ENCODE results near the gene RASSF7.

The RASSF7 gene

DNA sequence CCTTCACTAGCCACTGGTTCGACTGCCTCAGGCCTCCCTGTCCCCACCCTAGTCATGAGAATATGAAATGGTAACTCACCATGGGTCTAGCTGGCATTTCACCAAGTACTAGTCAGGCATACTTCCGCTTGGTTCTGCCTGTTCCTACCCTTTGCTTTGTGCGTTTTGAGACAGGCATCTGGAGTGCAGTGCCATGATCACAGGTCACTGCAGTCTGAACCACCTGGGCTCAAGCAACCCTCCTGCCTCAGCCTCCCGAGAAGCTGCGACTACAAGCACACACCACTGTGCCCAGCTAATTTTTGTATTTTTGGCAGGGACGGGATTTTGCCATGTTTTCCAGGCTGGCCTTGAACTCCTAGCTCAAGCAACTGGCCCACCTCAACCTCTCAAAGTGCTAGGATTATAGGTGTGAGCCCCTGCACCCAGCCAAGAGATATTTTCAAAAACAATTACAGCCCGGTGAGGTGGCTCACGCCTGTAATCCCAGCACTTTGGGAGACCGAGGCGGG lies 39.5 kb upstream of the RASSF7 start:
- no peak for DNase-seq (ENCODE audit: insufficient read length, low spot score)
- no peak for TF ChIP-seq POLR2AphosphoS5 (IDR thresholded peaks at IDR 0.05; ENCODE audit: low read depth, low read length)
- no peak for FAIRE-seq

DNA sequence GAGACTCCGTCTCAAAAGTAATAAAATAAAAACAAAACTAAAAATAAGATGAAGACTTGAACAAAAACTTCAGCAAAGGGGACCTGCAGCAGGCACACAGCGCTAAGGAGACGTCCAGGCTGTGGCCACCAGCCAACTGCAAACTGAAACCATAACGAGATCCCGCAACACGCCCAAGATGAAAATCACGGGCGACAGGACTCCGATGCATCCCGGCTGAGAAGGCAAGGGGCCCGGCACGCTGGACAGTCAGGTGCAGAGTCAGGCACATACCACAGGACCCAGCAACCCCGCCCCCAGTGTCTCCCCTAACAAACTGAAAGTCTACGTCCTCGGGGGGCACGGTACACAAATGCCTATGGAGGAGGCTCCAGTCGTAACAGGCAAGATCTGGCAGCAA lies 34.6 kb upstream of the RASSF7 start:
- TF ChIP-seq TAF1 (IDR thresholded peaks at IDR 0.05; ENCODE audit: low read depth, low read length) (no peak), POLR2AphosphoS5 (IDR thresholded peaks at IDR 0.05; ENCODE audit: low read depth, low read length) (no peak), SPI1 (IDR thresholded peaks at IDR 0.05; ENCODE audit: low read depth, low read length) (no peak), POU2F2 (IDR thresholded peaks at IDR 0.05; ENCODE audit: low read depth, low read length) (no peak)
- FAIRE-seq = no peak
- DNase-seq (ENCODE audit: insufficient read length, low spot score) = no peak

DNA sequence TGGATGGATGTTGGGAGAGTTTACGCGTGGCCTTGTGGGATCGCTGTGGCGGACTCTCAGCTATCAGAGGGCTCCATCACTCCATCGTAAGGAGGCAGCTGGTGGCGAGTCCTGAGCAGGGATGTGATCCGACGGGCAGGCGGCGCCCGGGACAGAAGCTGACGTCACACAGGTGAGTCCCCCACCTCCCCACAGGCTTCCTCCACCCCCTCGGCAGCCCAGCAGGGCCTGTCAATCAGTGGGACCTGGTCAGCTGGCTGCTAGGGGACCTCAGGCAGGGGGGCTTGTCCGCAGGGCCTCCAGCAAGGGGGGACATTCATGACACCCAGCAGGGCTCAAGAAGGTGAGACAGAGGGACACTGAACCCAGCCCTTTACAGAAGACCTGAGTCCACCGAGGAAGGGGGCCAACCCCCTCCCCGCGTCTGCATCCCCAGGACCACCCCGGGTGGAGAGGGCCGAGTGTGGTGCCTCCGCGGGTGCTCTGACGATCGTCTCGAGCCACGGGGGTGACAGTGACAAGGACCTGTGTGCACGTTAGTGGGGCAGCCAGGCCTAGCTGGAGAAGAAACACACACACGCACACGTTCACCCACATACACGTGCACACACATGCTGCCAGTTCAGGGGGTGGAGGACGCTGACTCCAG lies 32.5 kb upstream of the RASSF7 start:
- DNase-seq (ENCODE audit: insufficient read length, low spot score) (no peak), FAIRE-seq (no peak)
- TF ChIP-seq POU2F2 (IDR thresholded peaks at IDR 0.05; ENCODE audit: low read depth, low read length) = no peak

DNA sequence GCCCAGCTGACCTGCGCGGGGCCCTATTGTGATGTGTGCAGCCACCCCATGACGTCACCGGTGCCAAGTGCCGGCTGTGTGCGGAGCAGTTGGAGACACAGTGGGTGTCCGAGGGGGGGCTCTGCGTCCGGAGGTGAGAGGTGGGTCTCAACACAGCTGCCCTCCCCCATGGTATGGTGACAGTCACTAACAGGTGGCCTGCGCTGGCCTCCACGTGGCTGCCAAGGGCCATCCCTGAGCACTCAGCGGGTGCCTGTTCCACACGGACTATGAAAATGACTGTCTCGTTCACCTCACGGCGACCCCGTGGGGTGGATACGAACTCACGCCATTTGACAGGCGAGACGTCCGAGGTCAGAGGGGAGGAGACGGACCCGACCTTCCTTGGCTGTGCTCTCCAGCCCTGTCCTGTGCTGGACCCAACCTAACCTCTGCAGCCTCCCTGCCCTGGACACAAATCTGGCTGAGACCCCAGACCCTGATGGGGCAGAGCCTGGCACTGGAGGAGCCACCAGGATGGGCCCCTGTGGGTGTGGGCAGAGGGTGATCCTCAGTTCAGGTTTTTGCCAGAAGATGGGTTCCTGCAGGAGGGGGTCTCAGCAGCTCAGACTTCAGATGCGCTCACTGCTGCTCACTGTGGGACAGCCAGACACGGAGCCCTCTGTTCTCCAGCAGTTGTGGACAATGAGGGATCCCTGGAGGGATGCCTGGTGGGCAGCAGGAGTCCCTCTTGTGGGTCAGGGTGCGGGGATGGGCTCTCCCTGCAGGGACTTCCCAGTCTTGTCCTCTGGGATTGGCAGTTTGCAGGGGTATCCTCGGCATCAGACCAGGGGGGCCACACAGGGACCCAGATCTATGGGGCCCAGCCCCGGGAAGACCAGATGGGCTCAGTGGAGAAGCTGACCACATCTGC lies 31.7 kb upstream of the RASSF7 start:
- no peak for TF ChIP-seq POLR2A (IDR thresholded peaks at IDR 0.05; ENCODE audit: low read depth, low read length)
- FAIRE-seq = no peak
- no peak for DNase-seq (ENCODE audit: insufficient read length, low spot score)

DNA sequence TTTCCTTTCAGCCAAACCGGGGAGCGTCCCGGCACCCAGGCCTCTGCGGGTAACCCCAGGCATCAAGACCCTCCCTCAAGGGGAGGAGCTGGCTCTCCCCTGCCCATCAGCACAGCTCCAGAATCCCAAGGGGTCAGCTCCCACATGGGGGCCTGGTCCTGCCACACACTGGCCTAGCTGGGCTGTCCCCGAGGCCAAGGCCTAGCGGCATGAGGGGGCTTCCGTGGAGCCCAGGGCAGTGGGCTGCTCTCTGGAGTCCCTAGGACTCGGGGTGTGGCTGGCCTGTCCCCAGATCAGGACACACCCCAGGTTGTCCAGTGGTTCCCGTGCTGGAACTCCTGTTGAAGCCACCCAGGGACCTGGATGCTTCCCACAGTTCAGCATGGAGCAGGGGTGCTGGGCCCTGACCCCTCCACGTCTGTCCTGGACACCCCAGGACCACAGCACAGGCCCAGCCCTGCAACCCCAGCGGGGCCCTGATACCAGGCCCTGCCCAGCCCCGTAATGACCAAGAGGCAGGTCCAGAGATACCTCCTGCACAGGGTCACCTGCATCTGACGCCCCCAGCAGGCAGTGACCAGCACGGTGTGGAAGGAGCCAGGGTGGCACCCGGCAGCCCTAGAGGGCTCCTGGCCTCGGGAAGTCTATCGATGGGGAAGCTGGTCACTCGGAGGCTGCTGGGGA lies 30.9 kb upstream of the RASSF7 start:
- DNase-seq (ENCODE audit: insufficient read length, low spot score) (no peak), FAIRE-seq (no peak)
- TF ChIP-seq POLR2AphosphoS5 (IDR thresholded peaks at IDR 0.05; ENCODE audit: low read depth, low read length) (no peak), POU2F2 (IDR thresholded peaks at IDR 0.05; ENCODE audit: low read depth, low read length) (no peak), TAF1 (IDR thresholded peaks at IDR 0.05; ENCODE audit: low read depth, low read length) (no peak), SPI1 (IDR thresholded peaks at IDR 0.05; ENCODE audit: low read depth, low read length) (no peak), POLR2A (IDR thresholded peaks at IDR 0.05; ENCODE audit: low read depth, low read length) (no peak), PAX5 (IDR thresholded peaks at IDR 0.05; ENCODE audit: insufficient read depth, low read length, severe bottlenecking) (no peak)

DNA sequence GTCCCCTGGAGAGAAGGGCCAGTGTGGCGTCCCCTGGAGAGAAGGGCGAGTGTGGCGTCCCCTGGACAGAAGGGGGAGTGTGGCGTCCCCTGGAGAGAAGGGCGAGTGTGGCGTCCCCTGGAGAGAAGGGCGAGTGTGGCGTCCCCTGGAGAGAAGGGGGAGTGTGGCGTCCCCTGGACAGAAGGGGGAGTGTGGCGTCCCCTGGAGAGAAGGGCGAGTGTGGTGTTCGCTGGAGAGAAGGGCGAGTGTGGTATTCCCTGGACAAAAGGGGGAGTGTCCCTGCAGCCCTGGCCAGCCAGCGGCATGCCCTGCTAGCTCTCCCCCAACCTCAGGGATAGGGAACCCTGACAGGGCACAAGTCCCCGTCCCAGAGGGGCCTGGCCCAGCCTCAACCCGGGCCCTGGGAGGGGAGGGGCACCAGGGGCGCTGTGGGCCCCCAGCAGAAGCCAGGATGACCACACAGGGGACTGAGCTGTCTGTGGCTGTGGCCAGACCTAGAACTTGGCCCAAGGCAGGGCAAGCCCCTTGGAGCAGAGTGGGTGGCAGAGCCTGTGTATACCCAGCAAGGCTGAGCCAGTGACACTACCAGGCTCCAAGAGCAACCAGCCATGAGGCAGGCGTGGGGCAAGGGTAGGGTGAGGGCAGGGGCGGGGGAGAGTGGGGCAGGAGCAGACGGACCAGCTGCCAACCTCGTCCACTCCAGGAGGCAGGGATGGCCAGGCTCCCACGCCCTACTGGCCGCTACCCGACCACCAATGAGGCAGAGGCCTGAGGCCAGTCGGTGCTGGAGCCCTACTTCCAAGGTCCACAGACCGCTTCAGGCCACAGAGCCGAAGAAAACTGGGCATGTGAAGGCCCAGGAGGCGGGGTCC lies 29.6 kb upstream of the RASSF7 start:
- no peak for DNase-seq (ENCODE audit: insufficient read length, low spot score)
- TF ChIP-seq SPI1 (IDR thresholded peaks at IDR 0.05; ENCODE audit: low read depth, low read length) = no peak
- no peak for TF ChIP-seq POLR2A (IDR thresholded peaks at IDR 0.05; ENCODE audit: low read depth, low read length)
- no peak for TF ChIP-seq PAX5 (IDR thresholded peaks at IDR 0.05; ENCODE audit: insufficient read depth, low read length, severe bottlenecking)
- no peak for TF ChIP-seq POLR2AphosphoS5 (IDR thresholded peaks at IDR 0.05; ENCODE audit: low read depth, low read length)
- no peak for TF ChIP-seq POU2F2 (IDR thresholded peaks at IDR 0.05; ENCODE audit: low read depth, low read length)
- no peak for TF ChIP-seq TAF1 (IDR thresholded peaks at IDR 0.05; ENCODE audit: low read depth, low read length)
- no peak for FAIRE-seq

DNA sequence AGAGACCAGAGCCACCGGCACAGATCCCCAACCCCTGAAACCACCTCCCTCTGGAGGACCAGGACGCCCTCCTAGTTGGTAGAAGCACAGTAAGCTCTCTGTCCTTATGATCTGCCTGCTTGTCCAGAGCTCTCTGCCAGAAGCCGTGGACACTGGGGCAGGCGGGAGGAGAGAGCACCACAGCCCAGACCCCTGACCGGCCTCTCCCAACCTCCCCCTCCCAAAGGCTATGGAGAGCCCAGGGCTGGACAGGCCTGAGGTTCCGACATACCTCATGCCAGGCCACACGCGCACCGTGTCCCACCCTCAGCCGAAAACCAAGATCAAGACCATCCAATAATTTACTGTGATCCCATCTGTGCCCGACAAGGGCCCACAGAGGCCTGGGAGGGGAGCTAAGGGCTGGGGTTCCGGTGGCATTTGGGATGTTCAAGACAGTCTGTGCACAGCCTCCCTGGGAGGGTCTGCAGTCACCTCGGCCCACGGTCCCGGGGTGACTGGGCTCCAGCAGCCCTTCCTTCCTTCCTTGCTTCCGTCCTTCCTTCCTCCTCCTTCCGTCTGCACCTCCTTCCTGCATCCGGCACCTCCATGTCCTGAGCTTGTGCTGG lies 28.7 kb upstream of the RASSF7 start:
- TF ChIP-seq SPI1 (IDR thresholded peaks at IDR 0.05; ENCODE audit: low read depth, low read length) (no peak), TAF1 (IDR thresholded peaks at IDR 0.05; ENCODE audit: low read depth, low read length) (no peak), POU2F2 (IDR thresholded peaks at IDR 0.05; ENCODE audit: low read depth, low read length) (no peak), PAX5 (IDR thresholded peaks at IDR 0.05; ENCODE audit: insufficient read depth, low read length, severe bottlenecking) (no peak), POLR2AphosphoS5 (IDR thresholded peaks at IDR 0.05; ENCODE audit: low read depth, low read length) (no peak), POLR2A (IDR thresholded peaks at IDR 0.05; ENCODE audit: low read depth, low read length) (no peak)
- DNase-seq (ENCODE audit: insufficient read length, low spot score) = no peak
- no peak for FAIRE-seq

DNA sequence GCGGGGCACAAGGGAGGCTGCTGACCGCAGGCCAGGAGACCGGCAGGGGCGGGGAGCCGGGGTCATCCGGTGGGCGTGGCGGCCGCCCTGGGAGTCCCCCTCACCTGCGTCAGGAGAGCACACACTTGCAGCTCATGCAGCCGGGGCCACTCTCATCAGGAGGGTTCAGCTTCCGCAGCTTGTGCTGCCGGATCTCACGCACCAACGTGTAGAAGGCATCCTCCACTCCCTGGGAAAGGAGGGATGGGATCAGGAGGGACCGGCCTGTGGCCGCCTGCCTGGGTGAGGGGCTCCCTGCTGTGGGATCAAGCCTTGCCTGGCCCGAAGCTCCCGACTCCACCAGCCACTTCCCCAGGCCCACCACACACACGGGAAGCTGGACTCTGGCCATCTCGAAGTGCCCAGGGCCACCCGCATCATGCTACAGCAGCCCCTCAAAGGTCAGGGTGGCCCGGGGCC lies 28.2 kb upstream of the RASSF7 start:
- TF ChIP-seq POLR2A (IDR thresholded peaks at IDR 0.05; ENCODE audit: low read depth, low read length) = no peak
- TF ChIP-seq SPI1 (IDR thresholded peaks at IDR 0.05; ENCODE audit: low read depth, low read length) = no peak
- DNase-seq (ENCODE audit: insufficient read length, low spot score) (no peak), FAIRE-seq (no peak)

DNA sequence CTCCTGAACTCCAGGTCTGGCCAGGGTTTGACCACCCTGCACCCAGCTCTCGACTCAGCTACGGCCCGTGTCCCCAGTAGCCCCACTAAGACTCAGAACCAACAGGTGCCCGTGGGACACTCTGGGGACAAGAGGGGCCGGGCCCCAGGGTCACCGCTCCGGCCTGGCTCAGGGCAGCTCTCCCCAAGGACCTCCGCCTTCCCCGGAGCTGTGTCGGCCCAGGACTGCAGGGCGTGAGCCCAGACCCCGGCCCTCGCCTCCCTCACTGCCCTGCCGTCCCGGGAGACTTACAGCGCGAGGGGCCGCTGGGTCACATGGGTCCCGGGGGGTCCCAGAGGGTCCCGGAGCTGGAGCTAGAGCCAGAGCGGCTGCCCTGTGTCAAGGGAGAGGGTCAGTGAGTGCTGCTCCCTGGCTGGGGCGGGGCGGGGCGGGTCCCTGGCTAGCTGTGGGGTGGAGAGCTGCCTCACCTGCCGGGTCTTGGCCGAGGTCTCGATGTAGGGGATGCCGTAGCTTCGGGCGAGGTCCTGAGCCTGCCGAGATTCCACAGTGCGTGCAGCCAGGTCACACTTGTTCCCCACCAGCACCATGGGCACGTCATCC lies 27.7 kb upstream of the RASSF7 start:
- no peak for DNase-seq (ENCODE audit: insufficient read length, low spot score)
- no peak for TF ChIP-seq SPI1 (IDR thresholded peaks at IDR 0.05; ENCODE audit: low read depth, low read length)
- no peak for TF ChIP-seq POLR2AphosphoS5 (IDR thresholded peaks at IDR 0.05; ENCODE audit: low read depth, low read length)
- no peak for TF ChIP-seq PAX5 (IDR thresholded peaks at IDR 0.05; ENCODE audit: insufficient read depth, low read length, severe bottlenecking)
- no peak for TF ChIP-seq POLR2A (IDR thresholded peaks at IDR 0.05; ENCODE audit: low read depth, low read length)
- no peak for TF ChIP-seq POU2F2 (IDR thresholded peaks at IDR 0.05; ENCODE audit: low read depth, low read length)
- no peak for TF ChIP-seq TAF1 (IDR thresholded peaks at IDR 0.05; ENCODE audit: low read depth, low read length)
- no peak for FAIRE-seq

Measured in GM12891 (cell line).